Fibroblast of lung (primary cell): ENCODE results near the gene DNAH10. TPM values are rescaled to one million over a fixed set of nuclear protein-coding genes. Genes with fewer than 3 reads are reported as not detected.
A peak's percentile ranks its signal among the peaks of the same experiment; 100 is the strongest.

ENCODE experiments used
- DNase-seq, 2 donors: peaks; one replicate each; pipeline versions ENCODE4 v3.0.0 to v3.0.0-alpha.2; 2010; ENCODE audit warnings: low read depth in 2 of 2
- H2AFZ ChIP-seq: 2 replicates; pipeline ENCODE4 v1.5.1; 2012; ENCODE audit warnings: low read length, control low read depth, inconsistent platforms
- H3K27ac ChIP-seq: 2 replicates; pipeline ENCODE4 v1.5.1; 2011; ENCODE audit warnings: low read length, control low read depth; ENCODE audit not compliant: insufficient read depth
- H3K27me3 ChIP-seq: 2 replicates; pipeline ENCODE4 v1.5.1; 2011; ENCODE audit warnings: mild to moderate bottlenecking, low read length; ENCODE audit not compliant: control insufficient read depth, insufficient read depth
- H3K36me3 ChIP-seq: 2 replicates; pipeline ENCODE4 v1.5.1; 2011; ENCODE audit warnings: low read length; ENCODE audit not compliant: control insufficient read depth, insufficient read depth
- H3K4me1 ChIP-seq: 2 replicates; pipeline ENCODE4 v1.5.1; 2011; ENCODE audit warnings: low read length; ENCODE audit not compliant: control insufficient read depth, insufficient read depth; ENCODE audit errors: extremely low read depth
- H3K4me2 ChIP-seq: 2 replicates; pipeline ENCODE4 v1.5.1; 2011; ENCODE audit warnings: low read length, control low read depth; ENCODE audit not compliant: insufficient read depth; ENCODE audit errors: extremely low read depth
- H3K4me3 ChIP-seq, 4 experiments: fragments of 200-600 bp in 1 of 4; sonication (generic) in 1 of 4; replicated peaks in 1 of 4; 2 replicates each; pipeline ENCODE4 v1.5.1; 2011 to 2016; ENCODE audit warnings: low read length in 4 of 4, low read depth in 3 of 4, mild to moderate bottlenecking in 3 of 4, control low read depth in 2 of 4, inconsistent platforms in 1 of 4, mixed read lengths in 1 of 4; ENCODE audit not compliant: insufficient read depth in 1 of 4; ENCODE audit errors: control extremely low read depth in 1 of 4
- H3K79me2 ChIP-seq: 2 replicates; pipeline ENCODE4 v1.5.1; 2012; ENCODE audit warnings: mild to moderate bottlenecking, low read length, inconsistent platforms; ENCODE audit not compliant: control insufficient read depth, insufficient read depth
- H3K9ac ChIP-seq: 2 replicates; pipeline ENCODE4 v1.5.1; 2011; ENCODE audit warnings: mild to moderate bottlenecking, low read length, control low read depth; ENCODE audit not compliant: insufficient read depth
- H3K9me3 ChIP-seq: 2 replicates; pipeline ENCODE4 v1.5.1; 2012; ENCODE audit warnings: low read depth, low read length; ENCODE audit not compliant: control insufficient read depth, insufficient read depth
- H4K20me1 ChIP-seq: 2 replicates; pipeline ENCODE4 v1.5.1; 2011; ENCODE audit warnings: low read length; ENCODE audit not compliant: control insufficient read depth, insufficient read depth; ENCODE audit errors: extremely low read depth
- CTCF ChIP-seq, 2 donors: IDR thresholded peaks in 1 of 2; conservative IDR thresholded peaks in 1 of 2; 1 replicate in 1 of 2; 2 replicates in 1 of 2; pipeline ENCODE4 v1.5.1; 2011 to 2012; ENCODE audit warnings: low read length in 2 of 2, control low read depth in 1 of 2, inconsistent platforms in 1 of 2, low read depth in 1 of 2, mild to moderate bottlenecking in 1 of 2
- EZH2 ChIP-seq: IDR thresholded peaks from 2 replicates; pipeline ENCODE4 v1.5.1; 2012; ENCODE audit warnings: low read length, control low read depth, mild to moderate bottlenecking; ENCODE audit errors: missing control alignments
- polyA plus RNA-seq, 2 donors: library from polyadenylated mRNA; depleted of rRNA in 1 of 2; stranded (reverse) in 1 of 2; unstranded in 1 of 2; fragments of >200 nt; gene quantifications; 2 replicates each; pipeline ENCODE4 v1.2.1, GENCODE V29; 2011 to 2012; ENCODE audit warnings: missing spikeins in 1 of 2
- total RNA-seq: library from RNA; depleted of rRNA; stranded (reverse); fragments of >200 nt; gene quantifications from 2 replicates; pipeline ENCODE4 v1.2.1, GENCODE V29; 2014

The DNAH10 gene
- total and polyA plus RNA-seq, 2 donors (not counting 1 experiment from before 2014, with no cell fraction given), result 0.06 to 0.33 TPM

GRCh38 chr12:123754041-123754772 is 7.9 kb upstream of the DNAH10 start:
- H4K20me1 ChIP-seq, result no peaks in the 10 kb centered on the region
- no peaks in the 10 kb centered on the region for H3K27me3 ChIP-seq
- no peak overlapping the region for H2AFZ ChIP-seq
- H3K9ac ChIP-seq, result no peak overlapping the region
- no peak overlapping the region for H3K4me3 ChIP-seq
- H3K4me2 ChIP-seq, result no peak overlapping the region
- TF ChIP-seq CTCF (conservative IDR thresholded peaks at IDR 0.05 in 1 of 2, IDR thresholded peaks at IDR 0.05 in 1 of 2; ENCODE audit: low read depth in 1 of 2, low read length in 2 of 2), result no peak
- TF ChIP-seq EZH2, result no peak
- no peaks in the 10 kb centered on the region for H3K79me2 ChIP-seq
- H3K4me1 ChIP-seq, result no peaks in the 10 kb centered on the region
- peaks cover 4% of the 10 kb centered on the region for H3K36me3 ChIP-seq
- H3K9me3 ChIP-seq, result no peaks in the 10 kb centered on the region
- DNase-seq, result no peak
- H3K27ac ChIP-seq, result no peak overlapping the region

- TF ChIP-seq EZH2 (no peak), CTCF (conservative IDR thresholded peaks at IDR 0.05 in 1 of 2, IDR thresholded peaks at IDR 0.05 in 1 of 2; ENCODE audit: low read depth in 1 of 2, low read length in 2 of 2) (no peak)
- no peaks in the 10 kb centered on the region for H3K27me3 ChIP-seq
- H3K79me2 ChIP-seq, result no peaks in the 10 kb centered on the region
- H2AFZ ChIP-seq, result no peak overlapping the region
- no peak overlapping the region for H3K9ac ChIP-seq
- no peak overlapping the region for H3K27ac ChIP-seq
- H3K4me1 ChIP-seq, result peaks cover 2% of the 10 kb centered on the region
- H3K4me2 ChIP-seq, result no peak overlapping the region
- DNase-seq, result peak; percentile 5 to 97
- H3K36me3 ChIP-seq, result no peaks in the 10 kb centered on the region
- H3K4me3 ChIP-seq, result no peak overlapping the region
- no peaks in the 10 kb centered on the region for H4K20me1 ChIP-seq
- no peaks in the 10 kb centered on the region for H3K9me3 ChIP-seq
Measured at GRCh38 chr12:123757561-123757960, 4.5 kb upstream of the DNAH10 start.

GRCh38 chr12:123760267-123760938 is 1.7 kb upstream of the DNAH10 start:
- H3K4me3 ChIP-seq, result no peak overlapping the region
- no peak overlapping the region for H3K4me2 ChIP-seq
- no peaks in the 10 kb centered on the region for H3K27me3 ChIP-seq
- H3K27ac ChIP-seq, result no peak overlapping the region
- peaks cover 2% of the 10 kb centered on the region for H3K4me1 ChIP-seq
- no peaks in the 10 kb centered on the region for H3K9me3 ChIP-seq
- H3K36me3 ChIP-seq, result no peaks in the 10 kb centered on the region
- H2AFZ ChIP-seq, result no peak overlapping the region
- DNase-seq, result no peak
- no peaks in the 10 kb centered on the region for H4K20me1 ChIP-seq
- no peak overlapping the region for H3K9ac ChIP-seq
- no peak for TF ChIP-seq EZH2
- TF ChIP-seq CTCF (conservative IDR thresholded peaks at IDR 0.05 in 1 of 2, IDR thresholded peaks at IDR 0.05 in 1 of 2; ENCODE audit: low read depth in 1 of 2, low read length in 2 of 2), result no peak
- no peaks in the 10 kb centered on the region for H3K79me2 ChIP-seq
